Neural crest cell (in vitro differentiated cells): ENCODE measurements around the gene ZNF564. TPM values are rescaled to one million over a fixed set of nuclear protein-coding genes. Genes with fewer than 3 reads are reported as not detected.
A peak's percentile ranks its signal among the peaks of the same experiment; 100 is the strongest.
"Not testable (repeated sequence)": the region's sequence is repeated elsewhere in the genome, so short reads cannot be mapped to it uniquely, and the experiment has no call there.

ENCODE experiments used
- DNase-seq: peaks from one replicate; pipeline ENCODE4 v3.0.0; 2021; ENCODE audit warnings: low read depth, mixed read lengths, low spot score
- H3K27ac Mint-ChIP-seq: one replicate; pipeline ENCODE4 v1.8.0; 2021; ENCODE audit warnings: mild to moderate bottlenecking, mixed read lengths; ENCODE audit not compliant: unreplicated experiment
- H3K27me3 Mint-ChIP-seq: 2 replicates; pipeline ENCODE4 v1.8.0; 2021; ENCODE audit warnings: low read depth, mild to moderate bottlenecking, mixed read lengths
- H3K36me3 Mint-ChIP-seq: 2 replicates; pipeline ENCODE4 v1.8.0; 2021; ENCODE audit warnings: low read depth, mild to moderate bottlenecking, mixed read lengths
- H3K4me1 Mint-ChIP-seq: 2 replicates; pipeline ENCODE4 v1.8.0; 2021; ENCODE audit warnings: mixed read lengths
- H3K4me3 Mint-ChIP-seq: one replicate; pipeline ENCODE4 v1.8.0; 2021; ENCODE audit warnings: mild to moderate bottlenecking, mixed read lengths
- H3K9me3 Mint-ChIP-seq: 2 replicates; pipeline ENCODE4 v1.8.0; 2021; ENCODE audit warnings: mixed read lengths
- total RNA-seq: library from RNA; stranded (reverse); gene quantifications from 2 replicates; pipeline ENCODE4 v1.2.1, GENCODE V29; 2021
- TF ChIP-seq, protein P1 (sequence below): fragments of 200-600 bp; sonication (generic); conservative IDR thresholded peaks from 2 replicates; pipeline ENCODE4 v1.5.0; 2021; ENCODE audit warnings: antibody characterized with exemption, mild to moderate bottlenecking

Gene ZNF564
- total RNA-seq, 1 donor from 2014 or later = 9.9 TPM

DNA sequence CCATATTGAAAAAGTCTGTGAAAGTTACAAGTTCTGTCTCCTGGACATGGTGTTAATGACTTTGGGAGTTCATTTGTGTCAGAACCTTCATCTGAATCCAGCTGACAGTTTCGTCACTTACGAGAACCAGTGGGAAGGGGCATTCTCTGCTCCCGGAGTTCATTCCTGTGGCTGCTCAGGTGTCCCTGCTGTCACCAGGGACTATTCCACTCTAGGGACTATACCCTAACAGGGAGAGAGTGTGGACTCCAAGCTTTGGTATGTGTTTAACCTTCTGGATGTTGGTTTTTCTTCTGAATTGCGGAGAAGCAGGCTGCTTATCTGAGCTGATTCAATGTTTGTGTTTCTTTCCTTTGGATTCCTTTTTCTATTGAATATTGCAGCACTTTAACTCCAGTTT lies 54.2 kb downstream of the ZNF564 start:
- peaks cover 15% of the 10 kb centered on the region for H3K4me1 Mint-ChIP-seq
- H3K4me3 Mint-ChIP-seq = peak overlapping the region; percentile 68
- H3K27ac Mint-ChIP-seq = no peak overlapping the region
- DNase-seq = no peak
- peaks cover 2% of the 10 kb centered on the region for H3K36me3 Mint-ChIP-seq
- no peaks in the 10 kb centered on the region for H3K27me3 Mint-ChIP-seq
- H3K9me3 Mint-ChIP-seq = peaks cover 6% of the 10 kb centered on the region
- TF ChIP-seq, protein P1, sequence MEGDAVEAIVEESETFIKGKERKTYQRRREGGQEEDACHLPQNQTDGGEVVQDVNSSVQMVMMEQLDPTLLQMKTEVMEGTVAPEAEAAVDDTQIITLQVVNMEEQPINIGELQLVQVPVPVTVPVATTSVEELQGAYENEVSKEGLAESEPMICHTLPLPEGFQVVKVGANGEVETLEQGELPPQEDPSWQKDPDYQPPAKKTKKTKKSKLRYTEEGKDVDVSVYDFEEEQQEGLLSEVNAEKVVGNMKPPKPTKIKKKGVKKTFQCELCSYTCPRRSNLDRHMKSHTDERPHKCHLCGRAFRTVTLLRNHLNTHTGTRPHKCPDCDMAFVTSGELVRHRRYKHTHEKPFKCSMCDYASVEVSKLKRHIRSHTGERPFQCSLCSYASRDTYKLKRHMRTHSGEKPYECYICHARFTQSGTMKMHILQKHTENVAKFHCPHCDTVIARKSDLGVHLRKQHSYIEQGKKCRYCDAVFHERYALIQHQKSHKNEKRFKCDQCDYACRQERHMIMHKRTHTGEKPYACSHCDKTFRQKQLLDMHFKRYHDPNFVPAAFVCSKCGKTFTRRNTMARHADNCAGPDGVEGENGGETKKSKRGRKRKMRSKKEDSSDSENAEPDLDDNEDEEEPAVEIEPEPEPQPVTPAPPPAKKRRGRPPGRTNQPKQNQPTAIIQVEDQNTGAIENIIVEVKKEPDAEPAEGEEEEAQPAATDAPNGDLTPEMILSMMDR = no peak

DNA sequence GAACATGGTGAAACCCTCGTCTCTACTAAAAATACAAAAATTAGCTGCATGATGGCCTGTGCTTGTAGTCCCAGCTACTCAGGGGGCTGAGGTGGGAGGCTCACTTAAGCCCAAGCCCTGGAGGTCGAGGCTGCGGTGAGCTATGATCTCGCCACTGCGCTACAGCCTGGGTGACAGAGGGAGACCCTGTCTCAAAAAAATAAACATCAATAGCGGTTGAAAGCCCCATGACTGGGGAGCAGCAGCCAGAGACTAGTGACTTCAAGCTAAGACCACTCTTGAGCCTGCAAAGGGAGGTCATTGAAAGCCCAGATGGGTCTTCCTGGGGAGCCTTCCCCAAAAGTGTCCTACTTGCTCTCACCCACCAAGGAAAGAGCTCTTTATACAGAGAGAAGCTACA lies 54.8 kb downstream of the ZNF564 start:
- Mint-ChIP-seq H3K4me1 (peaks cover 15% of the 10 kb centered on the region), H3K9me3 (peaks cover 8% of the 10 kb centered on the region), H3K27ac (no peak overlapping the region), H3K4me3 (no peak overlapping the region), H3K36me3 (peaks cover 2% of the 10 kb centered on the region), H3K27me3 (no peaks in the 10 kb centered on the region)
- TF ChIP-seq, protein P1 = no peak
- no peak for DNase-seq

DNA sequence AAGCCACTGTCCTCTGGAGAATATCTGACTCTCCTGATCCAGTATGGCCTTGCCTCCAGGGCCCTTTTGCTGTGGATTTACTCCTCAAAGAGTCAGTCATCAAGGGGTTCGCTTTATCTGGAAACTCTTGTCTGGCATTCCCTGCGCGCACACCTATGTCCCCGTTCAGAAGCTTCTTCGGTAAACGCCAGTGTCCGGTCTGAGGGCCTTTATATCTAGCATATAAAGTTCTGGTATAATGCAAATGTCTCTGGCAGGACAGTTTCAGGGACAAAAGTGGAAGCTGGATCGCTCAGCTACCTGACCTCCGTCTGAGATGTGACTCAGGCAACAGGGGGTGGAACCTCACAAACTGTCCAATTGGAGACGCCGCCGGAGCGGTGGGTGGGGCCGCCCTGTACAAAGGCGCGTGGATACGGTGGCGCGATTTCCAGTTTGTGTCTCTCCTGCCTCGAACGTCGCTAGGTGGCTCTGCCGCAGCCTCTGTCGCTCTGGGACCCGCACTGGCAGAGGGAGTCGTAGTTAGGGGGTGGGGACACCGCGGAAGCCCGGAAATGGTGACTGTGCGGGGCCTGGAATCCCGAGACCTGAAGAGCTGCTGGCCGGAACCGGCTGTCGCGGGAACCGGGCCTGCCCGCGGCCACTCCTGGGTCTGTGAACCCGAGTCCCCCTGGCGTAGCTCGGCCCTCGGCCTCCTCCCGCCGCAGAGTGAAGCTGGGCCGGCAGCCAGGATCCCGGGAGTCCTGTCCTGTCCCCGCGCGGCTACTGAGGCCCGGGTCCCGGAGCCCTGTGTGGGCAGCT lies 56.1 kb downstream of the ZNF564 start:
- peak overlapping the region; percentile 91 for H3K27ac Mint-ChIP-seq
- peaks cover 2% of the 10 kb centered on the region for H3K36me3 Mint-ChIP-seq
- H3K9me3 Mint-ChIP-seq = peaks cover 8% of the 10 kb centered on the region
- no peaks in the 10 kb centered on the region for H3K27me3 Mint-ChIP-seq
- peak overlapping the region; percentile 85 for H3K4me3 Mint-ChIP-seq
- TF ChIP-seq, protein P1 = peak; percentile 62
- peak; percentile 85 for DNase-seq
- H3K4me1 Mint-ChIP-seq = peaks cover 15% of the 10 kb centered on the region

DNA sequence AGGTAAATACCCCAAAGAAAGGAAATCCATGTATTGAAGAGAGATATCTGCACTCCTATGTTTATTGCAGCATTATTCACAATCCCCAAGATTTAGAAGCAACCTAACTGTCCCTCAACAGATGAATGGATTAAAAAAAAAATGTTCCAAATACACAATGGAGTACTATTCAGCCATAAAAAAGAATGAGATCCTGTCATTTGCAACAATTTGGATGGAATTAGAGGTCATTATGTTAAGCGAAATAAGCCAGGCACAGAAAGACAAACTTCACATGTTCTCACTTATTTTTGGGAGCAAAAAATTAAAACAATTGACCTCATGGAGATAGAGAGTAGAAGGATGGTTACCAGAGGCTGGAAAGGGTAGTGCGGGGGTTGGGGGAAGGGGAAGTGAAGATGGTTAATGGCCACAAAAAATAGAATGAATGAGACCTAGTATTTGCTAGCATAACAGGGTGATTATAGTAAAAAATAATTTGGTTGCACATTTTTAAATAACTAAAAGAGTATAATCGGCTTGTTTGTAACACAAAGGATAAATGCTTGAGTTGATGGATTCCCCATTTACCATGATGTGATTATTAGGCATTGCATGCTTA lies 56.9 kb downstream of the ZNF564 start:
- TF ChIP-seq, protein P1 = no peak
- H3K4me3 Mint-ChIP-seq = peak overlapping the region; percentile 57
- peaks cover 8% of the 10 kb centered on the region for H3K9me3 Mint-ChIP-seq

DNA sequence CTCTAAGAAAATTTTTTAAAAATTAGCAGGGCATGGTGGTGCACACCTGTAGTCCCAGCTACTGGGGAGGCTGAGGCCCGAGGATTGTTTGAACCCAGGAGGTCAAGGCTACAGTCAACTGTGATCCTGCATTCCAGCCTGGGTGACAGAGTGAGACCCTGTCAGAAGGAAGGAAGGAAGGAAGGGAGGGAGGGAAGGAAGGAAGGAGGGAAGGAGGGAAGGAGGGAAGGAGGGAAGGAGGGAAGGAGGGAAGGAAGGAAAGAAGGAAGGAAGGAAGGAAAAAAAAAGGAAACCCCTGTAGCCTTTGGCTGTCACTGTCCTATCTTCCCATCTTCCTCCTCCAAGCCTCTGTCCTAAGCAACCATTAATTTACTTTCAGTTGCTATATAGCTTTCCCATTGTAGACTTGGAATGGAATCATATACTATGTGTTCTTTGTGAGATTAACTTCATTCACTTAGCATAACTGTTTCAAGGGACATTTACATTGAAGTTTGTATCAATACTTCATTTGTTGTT lies 65.0 kb downstream of the ZNF564 start:
- not testable (repeated sequence) for H3K36me3 Mint-ChIP-seq, H3K9me3 Mint-ChIP-seq, DNase-seq, H3K27ac Mint-ChIP-seq, H3K27me3 Mint-ChIP-seq
- peak overlapping the region; percentile 65 for H3K4me3 Mint-ChIP-seq
- H3K4me1 Mint-ChIP-seq = peaks cover 35% of the 10 kb centered on the region

More for the DNA sequence above, 56.9 kb downstream of the ZNF564 start:
- DNase-seq = no peak
- no peaks in the 10 kb centered on the region for H3K27me3 Mint-ChIP-seq
- no peak overlapping the region for H3K27ac Mint-ChIP-seq
- peaks cover 2% of the 10 kb centered on the region for H3K36me3 Mint-ChIP-seq
- H3K4me1 Mint-ChIP-seq = peaks cover 15% of the 10 kb centered on the region

DNA sequence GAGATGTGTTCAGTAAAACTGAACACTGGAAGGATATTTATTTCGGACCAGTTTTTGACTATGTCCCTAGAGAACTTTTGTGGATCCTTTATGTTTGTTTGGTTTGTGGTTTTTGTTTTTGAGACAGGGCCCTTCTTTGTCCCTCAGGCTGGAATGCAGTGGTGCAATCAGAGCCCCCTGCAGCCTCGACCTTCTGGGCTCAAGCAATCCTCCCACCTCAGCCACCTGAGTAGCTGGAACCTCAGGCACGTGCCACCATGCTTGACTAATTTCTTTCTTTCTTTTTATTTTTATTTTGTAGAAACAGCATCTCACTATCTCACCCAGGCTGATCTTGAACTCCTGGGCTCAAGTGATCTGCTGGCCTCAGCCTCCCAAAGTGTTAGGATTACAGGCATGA lies 65.7 kb downstream of the ZNF564 start:
- Mint-ChIP-seq H3K9me3 (no peaks in the 10 kb centered on the region), H3K27me3 (no peaks in the 10 kb centered on the region), H3K27ac (peak overlapping the region; percentile 96), H3K4me3 (peak overlapping the region; percentile 94), H3K4me1 (peaks cover 35% of the 10 kb centered on the region), H3K36me3 (peaks cover 4% of the 10 kb centered on the region)
- TF ChIP-seq, protein P1 = no peak
- DNase-seq = no peak
